Glutamatergic neuron (in vitro differentiated cells): ENCODE measurements around the gene PTMA. TPM values are rescaled to one million over a fixed set of nuclear protein-coding genes. Genes with fewer than 3 reads are reported as not detected.

Experiments
- DNase-seq: peaks from one replicate; pipeline ENCODE4 v3.0.0; 2022
- H3K27ac Mint-ChIP-seq: one replicate; pipeline ENCODE4 v1.8.0; 2020; ENCODE audit warnings: mild to moderate bottlenecking, mixed read lengths, inconsistent platforms; ENCODE audit not compliant: unreplicated experiment
- H3K27me3 Mint-ChIP-seq: one replicate; pipeline ENCODE4 v1.8.0; 2020; ENCODE audit warnings: mild to moderate bottlenecking, moderate library complexity, mixed read lengths, inconsistent platforms; ENCODE audit not compliant: unreplicated experiment
- H3K36me3 Mint-ChIP-seq: one replicate; pipeline ENCODE4 v1.8.0; 2020; ENCODE audit warnings: mild to moderate bottlenecking, mixed read lengths, inconsistent platforms; ENCODE audit not compliant: unreplicated experiment
- H3K4me1 Mint-ChIP-seq: one replicate; pipeline ENCODE4 v1.8.0; 2020; ENCODE audit warnings: mild to moderate bottlenecking, low read depth, mixed read lengths, inconsistent platforms; ENCODE audit not compliant: unreplicated experiment
- H3K4me3 Mint-ChIP-seq: one replicate; pipeline ENCODE4 v1.8.0; 2020; ENCODE audit warnings: mild to moderate bottlenecking, mixed read lengths, inconsistent platforms; ENCODE audit not compliant: unreplicated experiment
- H3K9me3 Mint-ChIP-seq: one replicate; pipeline ENCODE4 v1.8.0; 2020; ENCODE audit warnings: mild to moderate bottlenecking, moderate library complexity, mixed read lengths, inconsistent platforms; ENCODE audit not compliant: unreplicated experiment
- total RNA-seq: library from RNA; stranded (reverse); fragmentation: NEBNext Ultra II Directional; extraction: Animal tissue kit (Norgen Biotek cat#: 25700); gene quantifications from one replicate; pipeline ENCODE4 v1.2.1, GENCODE V29; 2021; ENCODE audit not compliant: unreplicated experiment
- TF ChIP-seq, protein P1 (sequence below): fragments of 200-600 bp; sonication (generic); IDR thresholded peaks from one replicate; pipeline ENCODE4 v1.5.0; 2021; ENCODE audit not compliant: partially characterized antibody, unreplicated experiment

PTMA gene
- total RNA-seq, 1 donor from 2014 or later: 948 TPM

DNA sequence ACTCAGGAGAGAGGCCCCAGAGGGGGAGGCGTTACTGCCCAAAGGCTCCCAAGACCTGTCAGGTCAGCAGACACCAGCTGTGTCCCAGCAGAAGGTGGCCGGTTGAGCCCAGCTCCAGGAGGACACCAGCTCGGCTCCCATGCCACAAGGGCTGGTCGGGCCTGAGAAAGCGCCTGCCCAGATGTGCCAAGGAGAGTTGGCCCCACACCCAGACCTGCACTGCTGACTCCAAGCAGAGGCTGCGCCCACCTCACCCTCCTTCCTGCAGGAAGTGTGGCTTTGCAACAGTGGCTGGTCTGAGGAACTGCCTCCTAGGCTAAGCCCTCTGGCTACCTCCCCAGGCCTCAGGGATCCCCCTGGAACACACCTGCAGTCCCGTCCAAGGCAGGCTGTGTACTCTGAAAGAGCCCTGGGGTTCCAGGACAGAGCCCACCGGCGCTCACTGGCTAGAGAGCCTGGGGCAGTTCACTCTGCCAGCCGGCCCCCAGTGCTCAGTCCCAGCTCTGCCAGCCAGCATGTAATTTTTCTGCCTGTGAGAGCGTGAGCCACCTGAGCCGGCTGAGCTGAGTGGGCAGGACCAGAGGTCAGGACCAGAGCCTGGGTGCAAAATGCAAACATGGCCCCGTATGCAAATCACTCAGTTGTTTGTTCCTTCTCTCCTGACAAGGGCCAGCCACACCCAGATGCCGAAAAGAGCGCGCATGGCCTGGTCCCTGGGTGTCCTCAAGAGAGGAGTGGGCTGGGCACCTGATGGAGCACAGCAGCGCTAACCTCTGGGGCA, 36.9 kb upstream of the PTMA start:
- TF ChIP-seq, protein P1, sequence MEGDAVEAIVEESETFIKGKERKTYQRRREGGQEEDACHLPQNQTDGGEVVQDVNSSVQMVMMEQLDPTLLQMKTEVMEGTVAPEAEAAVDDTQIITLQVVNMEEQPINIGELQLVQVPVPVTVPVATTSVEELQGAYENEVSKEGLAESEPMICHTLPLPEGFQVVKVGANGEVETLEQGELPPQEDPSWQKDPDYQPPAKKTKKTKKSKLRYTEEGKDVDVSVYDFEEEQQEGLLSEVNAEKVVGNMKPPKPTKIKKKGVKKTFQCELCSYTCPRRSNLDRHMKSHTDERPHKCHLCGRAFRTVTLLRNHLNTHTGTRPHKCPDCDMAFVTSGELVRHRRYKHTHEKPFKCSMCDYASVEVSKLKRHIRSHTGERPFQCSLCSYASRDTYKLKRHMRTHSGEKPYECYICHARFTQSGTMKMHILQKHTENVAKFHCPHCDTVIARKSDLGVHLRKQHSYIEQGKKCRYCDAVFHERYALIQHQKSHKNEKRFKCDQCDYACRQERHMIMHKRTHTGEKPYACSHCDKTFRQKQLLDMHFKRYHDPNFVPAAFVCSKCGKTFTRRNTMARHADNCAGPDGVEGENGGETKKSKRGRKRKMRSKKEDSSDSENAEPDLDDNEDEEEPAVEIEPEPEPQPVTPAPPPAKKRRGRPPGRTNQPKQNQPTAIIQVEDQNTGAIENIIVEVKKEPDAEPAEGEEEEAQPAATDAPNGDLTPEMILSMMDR: peak; percentile 36
- Mint-ChIP-seq H3K9me3 (peaks cover 14% of the 10 kb centered on the region), H3K36me3 (no peaks in the 10 kb centered on the region), H3K27me3 (peaks cover 19% of the 10 kb centered on the region), H3K4me1 (peaks cover 40% of the 10 kb centered on the region), H3K4me3 (peak overlapping the region; percentile 57), H3K27ac (peak overlapping the region; percentile 98)
- DNase-seq: peak; percentile 69

DNA sequence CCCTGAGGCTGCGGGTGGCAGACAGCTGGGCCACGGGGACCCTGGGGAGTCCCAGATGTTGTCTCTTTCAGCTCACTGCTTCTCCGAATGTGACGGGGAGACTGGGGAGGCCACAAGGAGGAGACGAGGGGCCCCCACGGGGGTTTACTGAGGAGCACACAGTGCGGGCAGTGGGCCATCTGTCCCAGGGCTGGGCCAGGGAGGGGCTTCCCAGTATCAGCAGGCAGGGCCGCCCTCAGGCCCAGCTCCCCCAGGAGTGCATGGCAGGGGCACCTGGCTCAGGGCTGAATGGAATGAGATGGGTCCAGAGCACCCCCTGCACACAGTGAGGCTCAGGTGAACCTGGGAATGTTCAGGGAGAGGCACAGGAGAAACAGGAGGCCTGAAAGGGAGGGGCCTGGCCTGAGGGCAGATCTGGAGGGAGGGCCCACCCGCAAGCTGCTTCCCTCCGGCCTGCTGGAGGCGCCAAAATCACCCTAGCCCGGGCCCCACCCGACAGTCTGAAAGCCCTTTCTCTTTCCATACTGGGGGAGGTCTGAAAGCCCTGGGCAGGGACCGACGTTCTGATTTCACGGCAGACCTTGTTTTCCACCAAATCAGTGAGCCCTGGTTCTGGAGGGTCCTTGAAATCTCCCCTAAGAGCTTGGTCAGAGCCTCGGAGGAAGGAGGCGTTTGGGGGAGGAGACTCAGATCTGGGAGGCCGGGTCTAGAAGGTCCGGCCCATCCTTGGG, 35.5 kb upstream of the PTMA start:
- Mint-ChIP-seq H3K27me3 (peaks cover 19% of the 10 kb centered on the region), H3K9me3 (peaks cover 12% of the 10 kb centered on the region), H3K4me1 (peaks cover 30% of the 10 kb centered on the region), H3K36me3 (no peaks in the 10 kb centered on the region), H3K27ac (peak overlapping the region; percentile 98), H3K4me3 (no peak overlapping the region)
- DNase-seq: peak; percentile 77
- TF ChIP-seq, protein P1: no peak

DNA sequence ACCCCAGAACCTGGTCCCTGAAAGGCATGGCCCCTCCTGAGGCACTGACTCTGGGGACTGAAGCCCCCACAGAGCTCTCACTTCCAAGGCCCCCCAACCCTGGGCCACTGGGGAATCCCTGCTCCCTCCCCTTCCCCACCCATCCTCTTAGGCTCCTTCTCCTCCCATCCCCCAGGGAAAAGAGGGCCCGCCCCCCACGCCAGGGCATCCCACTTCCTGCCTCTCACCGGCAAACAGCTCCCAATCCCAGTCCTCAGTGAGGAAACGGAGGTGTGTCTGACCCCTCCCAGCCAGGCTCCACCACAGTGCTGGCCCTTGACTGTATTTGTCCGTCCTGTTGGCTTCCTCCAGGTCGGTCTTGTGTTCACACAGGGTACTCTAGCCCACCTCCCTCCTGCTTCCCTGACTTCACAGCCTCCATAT, 35.0 kb upstream of the PTMA start:
- TF ChIP-seq, protein P1: no peak
- Mint-ChIP-seq H3K4me3 (no peak overlapping the region), H3K27me3 (peaks cover 19% of the 10 kb centered on the region), H3K9me3 (peaks cover 12% of the 10 kb centered on the region), H3K27ac (peak overlapping the region; percentile 98), H3K36me3 (no peaks in the 10 kb centered on the region), H3K4me1 (peaks cover 30% of the 10 kb centered on the region)
- peak; percentile 68 for DNase-seq

DNA sequence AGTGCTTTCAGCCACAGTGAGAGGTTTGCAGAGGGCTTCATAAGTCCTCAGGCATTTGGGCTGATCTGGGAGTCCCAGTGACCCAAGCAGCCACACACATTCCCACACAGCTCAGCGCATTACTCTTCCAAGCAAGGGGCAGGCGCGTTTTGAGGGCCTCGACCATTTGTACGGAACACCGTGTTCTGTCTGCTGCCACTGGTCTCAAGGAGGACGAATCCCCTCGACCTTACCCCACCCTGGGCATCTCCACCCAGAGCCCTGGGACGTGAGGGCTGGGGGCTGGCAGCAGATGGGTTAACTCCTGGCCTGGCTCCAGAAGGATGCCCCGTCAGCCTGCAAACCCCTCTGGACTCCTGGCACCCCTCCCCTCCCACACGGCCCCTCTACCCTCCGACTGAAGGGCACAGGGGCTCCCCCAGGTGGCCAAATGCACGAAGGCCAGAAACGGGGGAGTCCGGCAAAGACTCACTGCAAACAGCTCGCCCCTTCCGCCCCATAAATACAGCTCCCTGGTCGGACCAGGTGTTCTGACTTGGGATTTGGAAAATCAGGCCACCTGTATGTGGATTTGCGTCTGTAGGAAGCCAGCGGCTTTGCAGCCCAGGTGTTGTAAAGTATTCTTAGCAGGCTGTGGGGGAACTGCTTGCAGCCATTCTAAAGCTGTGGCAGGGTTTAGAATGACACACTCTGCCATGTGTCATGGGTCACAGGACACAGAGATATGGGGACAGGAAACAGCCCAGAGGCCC, 33.6 kb upstream of the PTMA start:
- Mint-ChIP-seq H3K4me1 (peaks cover 26% of the 10 kb centered on the region), H3K36me3 (no peaks in the 10 kb centered on the region), H3K27ac (peak overlapping the region; percentile 98), H3K27me3 (peaks cover 14% of the 10 kb centered on the region), H3K9me3 (peaks cover 13% of the 10 kb centered on the region), H3K4me3 (peak overlapping the region; percentile 55)
- TF ChIP-seq, protein P1: peak; percentile 78
- peak; percentile 91 for DNase-seq
